Omental fat pad (tissue), 4 donors: Measurements from ENCODE around the gene ADAMTS17. TPM values are rescaled to one million over a fixed set of nuclear protein-coding genes. Genes with fewer than 3 reads are reported as not detected.

Experiments used
- ATAC-seq: fragments of 150-250 bp; one replicate; pipeline ENCODE4 v1.9.1; 2016; ENCODE audit warnings: mild to moderate bottlenecking, moderate library complexity; ENCODE audit not compliant: low FRiP score
- DNase-seq: peaks from one replicate; pipeline ENCODE4 v3.0.0-alpha.2; 2019; ENCODE audit warnings: low spot score
- total RNA-seq, 4 donors: library from RNA; depleted of rRNA; stranded (reverse); fragments of >200 nt; gene quantifications; one replicate each; pipeline ENCODE4 v1.1.0, GENCODE V29; 2016
- TF ChIP-seq, protein P1 (sequence below), 3 donors: fragments of 450-650 bp; IDR thresholded peaks; one replicate each; pipeline ENCODE4 v1.5.1; 2016 to 2017; ENCODE audit warnings: antibody characterized with exemption in 3 of 3, mild to moderate bottlenecking in 3 of 3, moderate library complexity in 2 of 3

Gene ADAMTS17
- total RNA-seq, 4 donors from 2014 or later = 1.6 to 10.7 (median 5.7) TPM

- no peak for ATAC-seq
- TF ChIP-seq, protein P1, sequence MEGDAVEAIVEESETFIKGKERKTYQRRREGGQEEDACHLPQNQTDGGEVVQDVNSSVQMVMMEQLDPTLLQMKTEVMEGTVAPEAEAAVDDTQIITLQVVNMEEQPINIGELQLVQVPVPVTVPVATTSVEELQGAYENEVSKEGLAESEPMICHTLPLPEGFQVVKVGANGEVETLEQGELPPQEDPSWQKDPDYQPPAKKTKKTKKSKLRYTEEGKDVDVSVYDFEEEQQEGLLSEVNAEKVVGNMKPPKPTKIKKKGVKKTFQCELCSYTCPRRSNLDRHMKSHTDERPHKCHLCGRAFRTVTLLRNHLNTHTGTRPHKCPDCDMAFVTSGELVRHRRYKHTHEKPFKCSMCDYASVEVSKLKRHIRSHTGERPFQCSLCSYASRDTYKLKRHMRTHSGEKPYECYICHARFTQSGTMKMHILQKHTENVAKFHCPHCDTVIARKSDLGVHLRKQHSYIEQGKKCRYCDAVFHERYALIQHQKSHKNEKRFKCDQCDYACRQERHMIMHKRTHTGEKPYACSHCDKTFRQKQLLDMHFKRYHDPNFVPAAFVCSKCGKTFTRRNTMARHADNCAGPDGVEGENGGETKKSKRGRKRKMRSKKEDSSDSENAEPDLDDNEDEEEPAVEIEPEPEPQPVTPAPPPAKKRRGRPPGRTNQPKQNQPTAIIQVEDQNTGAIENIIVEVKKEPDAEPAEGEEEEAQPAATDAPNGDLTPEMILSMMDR (IDR thresholded peaks at IDR 0.05) = no peak
- DNase-seq = no peak
Observed at GRCh38 chr15:99986297-99987118, 355.3 kb downstream of the ADAMTS17 start.

- no peak for DNase-seq
Observed at GRCh38 chr15:99985878-99986277, 355.9 kb downstream of the ADAMTS17 start.

DNA sequence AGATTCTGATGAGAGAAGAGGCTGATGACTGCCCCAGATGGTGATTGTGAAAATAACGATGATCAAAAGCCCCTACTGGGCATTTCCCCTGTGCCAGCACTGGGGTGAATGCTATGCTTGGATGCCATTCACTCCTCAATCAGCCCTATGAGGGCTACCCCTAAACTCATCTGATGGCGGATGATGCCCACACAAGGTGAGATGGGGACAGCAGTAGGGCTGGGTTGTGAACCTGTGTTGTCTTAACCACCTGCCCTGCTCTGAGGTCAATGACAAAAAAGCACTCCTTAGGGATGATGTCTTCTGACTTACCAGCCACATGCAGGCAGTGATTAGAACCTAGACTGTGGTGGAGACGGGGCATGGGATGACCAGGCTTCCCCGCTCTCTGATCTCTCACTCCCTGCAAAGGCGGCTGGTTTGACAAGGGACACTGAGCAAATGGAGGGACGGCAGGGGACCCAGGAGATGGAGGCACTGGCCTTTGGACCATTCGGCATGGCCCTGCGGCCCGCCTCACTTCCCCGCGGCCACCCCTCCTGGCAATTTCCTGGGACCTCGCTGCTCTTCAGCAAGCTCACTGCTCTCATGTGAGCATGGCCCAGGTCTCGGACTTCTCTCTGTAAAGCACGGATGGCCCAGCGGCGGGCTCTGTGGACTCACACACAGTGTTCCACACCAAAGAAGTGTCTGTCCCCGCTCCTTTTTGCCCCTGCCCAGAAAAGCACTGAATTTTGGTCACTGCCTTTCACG lies 357.1 kb downstream of the ADAMTS17 start:
- ATAC-seq (no peak), DNase-seq (no peak)
- TF ChIP-seq, protein P1 (IDR thresholded peaks at IDR 0.05) = no peak

More at GRCh38 chr15:99985878-99986277, 355.9 kb downstream of the ADAMTS17 start:
- no peak for ATAC-seq
- TF ChIP-seq, protein P1 (IDR thresholded peaks at IDR 0.05) = no peak

DNA sequence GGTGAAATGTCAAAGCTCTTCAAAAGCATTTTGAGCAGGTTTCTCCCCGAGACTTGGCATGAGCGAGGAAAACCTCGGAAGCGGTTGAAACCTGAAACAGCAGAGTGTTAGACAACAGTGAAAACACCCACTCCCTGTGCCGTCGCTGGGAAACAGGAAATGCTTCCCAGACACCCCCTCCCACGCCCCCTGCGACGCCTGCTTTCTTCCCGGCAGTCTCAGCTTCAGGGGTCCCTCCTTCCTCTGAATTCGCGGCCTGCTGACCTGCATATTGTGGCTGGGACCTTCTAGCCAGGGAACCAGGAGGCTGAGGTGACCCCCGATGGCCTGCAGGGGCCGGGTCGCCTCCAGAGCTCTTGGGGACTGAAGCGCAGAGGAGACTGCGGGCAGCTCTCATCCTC lies 357.9 kb downstream of the ADAMTS17 start:
- ATAC-seq (no peak), DNase-seq (no peak)
- TF ChIP-seq, protein P1 (IDR thresholded peaks at IDR 0.05) = no peak

- ATAC-seq (no peak), DNase-seq (no peak)
- TF ChIP-seq, protein P1 (IDR thresholded peaks at IDR 0.05) = no peak
Observed at GRCh38 chr15:99983171-99983885, 358.4 kb downstream of the ADAMTS17 start.

DNA sequence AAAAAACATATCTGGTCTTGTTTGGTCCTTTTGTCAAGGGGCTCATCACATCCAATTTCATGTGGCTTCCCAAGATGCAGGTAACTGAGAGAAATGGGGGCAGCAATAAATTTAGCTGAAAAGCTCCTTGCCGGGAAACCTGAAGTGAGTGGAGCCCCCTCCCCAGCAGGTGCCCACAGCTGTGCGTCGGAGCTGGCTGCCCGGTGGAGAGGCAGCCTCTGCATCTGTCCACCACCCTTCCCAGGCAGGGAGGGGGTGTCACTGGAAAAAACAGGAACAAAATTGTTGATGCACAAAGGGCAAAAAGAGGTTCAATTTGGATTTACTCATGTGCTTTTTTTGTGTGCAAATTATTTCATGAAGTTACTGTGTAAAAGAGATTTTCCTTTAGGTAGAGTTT lies 359.1 kb downstream of the ADAMTS17 start:
- DNase-seq (no peak), ATAC-seq (no peak)
- TF ChIP-seq, protein P1 (IDR thresholded peaks at IDR 0.05) = no peak
